GM12865 (cell line): ENCODE data around the gene ABCB9.
"Not testable (repeated sequence)": the region's sequence is repeated elsewhere in the genome, so short reads cannot be mapped to it uniquely, and the experiment has no call there.

Experiments used
- DNase-seq: peaks from one replicate; pipeline ENCODE4 v3.0.0; 2010; ENCODE audit warnings: low read depth
- H3K4me3 ChIP-seq: 2 replicates; pipeline ENCODE4 v1.5.1; 2011; ENCODE audit warnings: mild to moderate bottlenecking, low read depth, low read length, control low read depth
- TF ChIP-seq, protein P1 (sequence below): IDR thresholded peaks from 2 replicates; pipeline ENCODE4 v1.5.1; 2011; ENCODE audit warnings: low read length, control low read depth, low read depth, inconsistent platforms; ENCODE audit not compliant: insufficient read depth; ENCODE audit errors: missing control alignments

The ABCB9 gene

DNA sequence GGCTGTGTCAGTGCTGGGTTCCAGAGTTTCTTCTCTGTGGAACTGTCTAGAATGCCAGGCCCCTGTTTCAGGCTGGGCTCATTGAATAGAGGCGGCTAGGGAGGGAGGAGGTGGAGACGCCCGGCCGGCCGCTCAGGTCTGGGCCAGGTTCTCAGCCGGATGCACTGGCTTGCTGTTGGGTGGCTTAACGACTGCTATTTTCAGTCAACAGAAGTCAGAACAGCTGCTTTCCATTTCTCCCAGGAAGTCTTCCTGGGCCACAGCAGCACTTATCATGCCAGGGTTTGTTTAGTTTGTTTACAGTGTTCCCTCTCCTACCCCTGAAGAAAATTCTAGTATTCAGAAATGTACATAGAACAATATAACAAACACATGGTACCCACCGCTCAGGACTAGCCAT is 44.3 kb downstream of the ABCB9 start:
- no peak for DNase-seq
- TF ChIP-seq, protein P1, sequence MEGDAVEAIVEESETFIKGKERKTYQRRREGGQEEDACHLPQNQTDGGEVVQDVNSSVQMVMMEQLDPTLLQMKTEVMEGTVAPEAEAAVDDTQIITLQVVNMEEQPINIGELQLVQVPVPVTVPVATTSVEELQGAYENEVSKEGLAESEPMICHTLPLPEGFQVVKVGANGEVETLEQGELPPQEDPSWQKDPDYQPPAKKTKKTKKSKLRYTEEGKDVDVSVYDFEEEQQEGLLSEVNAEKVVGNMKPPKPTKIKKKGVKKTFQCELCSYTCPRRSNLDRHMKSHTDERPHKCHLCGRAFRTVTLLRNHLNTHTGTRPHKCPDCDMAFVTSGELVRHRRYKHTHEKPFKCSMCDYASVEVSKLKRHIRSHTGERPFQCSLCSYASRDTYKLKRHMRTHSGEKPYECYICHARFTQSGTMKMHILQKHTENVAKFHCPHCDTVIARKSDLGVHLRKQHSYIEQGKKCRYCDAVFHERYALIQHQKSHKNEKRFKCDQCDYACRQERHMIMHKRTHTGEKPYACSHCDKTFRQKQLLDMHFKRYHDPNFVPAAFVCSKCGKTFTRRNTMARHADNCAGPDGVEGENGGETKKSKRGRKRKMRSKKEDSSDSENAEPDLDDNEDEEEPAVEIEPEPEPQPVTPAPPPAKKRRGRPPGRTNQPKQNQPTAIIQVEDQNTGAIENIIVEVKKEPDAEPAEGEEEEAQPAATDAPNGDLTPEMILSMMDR: no peak
- no peak overlapping the region for H3K4me3 ChIP-seq

DNA sequence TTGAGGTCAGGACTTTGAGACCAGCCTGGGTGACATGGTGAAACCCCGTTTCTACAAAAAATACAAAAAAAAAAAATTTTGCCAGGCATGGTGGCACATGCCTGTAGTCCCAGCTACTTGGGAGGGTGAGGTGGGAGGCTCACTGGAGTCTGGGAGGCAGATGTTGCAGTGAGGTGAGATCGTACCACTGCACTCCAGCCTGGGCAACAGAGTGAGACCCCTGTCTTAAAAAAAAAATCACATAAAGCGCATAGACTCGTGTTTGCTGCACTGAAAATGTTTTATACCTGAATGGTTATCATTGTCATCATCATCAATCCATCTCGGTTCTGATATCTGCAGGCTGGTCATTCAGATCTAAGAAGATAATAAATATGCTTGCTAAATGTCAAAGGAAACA is 45.6 kb downstream of the ABCB9 start:
- DNase-seq: no peak
- TF ChIP-seq, protein P1: no peak

DNA sequence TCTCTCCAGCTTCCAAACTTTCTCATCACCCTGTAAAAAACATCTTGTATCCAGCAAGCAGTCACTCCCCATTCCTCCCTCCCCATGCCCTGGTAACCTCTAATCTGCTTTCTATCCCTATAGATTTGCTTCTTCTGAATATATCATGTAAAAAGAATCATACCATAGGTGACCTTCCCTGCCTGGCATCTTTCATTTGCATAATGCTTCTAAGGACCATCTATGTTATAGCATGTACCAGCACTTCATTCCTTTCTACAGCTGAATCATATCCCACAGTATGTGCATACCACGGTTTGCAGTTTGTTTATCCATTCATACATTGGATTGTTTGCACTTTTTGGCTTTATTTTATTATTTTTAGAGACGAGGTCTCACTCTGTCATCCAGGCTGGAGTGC is 47.4 kb downstream of the ABCB9 start:
- no peak overlapping the region for H3K4me3 ChIP-seq
- no peak for DNase-seq
- TF ChIP-seq, protein P1: no peak

More for the DNA sequence above, 45.6 kb downstream of the ABCB9 start:
- H3K4me3 ChIP-seq: no peak overlapping the region

DNA sequence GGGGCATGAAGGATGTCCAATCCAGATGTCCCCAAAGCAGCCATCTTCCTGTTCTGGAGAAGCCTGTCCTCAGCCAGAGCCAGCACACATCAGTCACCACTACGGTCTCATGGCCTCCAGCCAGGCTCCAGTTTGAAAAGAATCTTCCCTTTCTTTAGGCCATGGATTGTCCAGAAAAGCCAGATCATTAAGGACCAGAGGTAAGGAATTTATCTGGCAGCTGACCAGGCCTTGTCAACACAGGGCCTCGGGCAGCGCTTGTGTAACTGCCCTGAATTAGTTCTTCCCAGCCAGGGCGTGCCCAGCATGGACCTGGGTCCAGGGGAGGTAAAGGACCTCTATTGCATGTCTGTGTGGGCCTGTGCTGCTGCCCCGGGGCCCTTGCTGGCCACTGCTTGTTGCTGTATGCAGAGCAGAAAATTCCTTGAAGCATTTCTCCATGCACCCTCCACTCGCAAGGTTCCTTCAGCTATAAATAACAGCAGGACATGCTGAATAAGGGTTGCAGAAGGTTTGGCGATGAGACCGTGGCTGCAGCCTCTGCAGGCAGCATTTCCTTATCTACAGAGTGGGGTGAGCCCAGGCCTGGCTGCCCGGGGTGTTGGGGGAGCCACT is 48.6 kb downstream of the ABCB9 start:
- DNase-seq: no peak
- no peak overlapping the region for H3K4me3 ChIP-seq
- TF ChIP-seq, protein P1: no peak

DNA sequence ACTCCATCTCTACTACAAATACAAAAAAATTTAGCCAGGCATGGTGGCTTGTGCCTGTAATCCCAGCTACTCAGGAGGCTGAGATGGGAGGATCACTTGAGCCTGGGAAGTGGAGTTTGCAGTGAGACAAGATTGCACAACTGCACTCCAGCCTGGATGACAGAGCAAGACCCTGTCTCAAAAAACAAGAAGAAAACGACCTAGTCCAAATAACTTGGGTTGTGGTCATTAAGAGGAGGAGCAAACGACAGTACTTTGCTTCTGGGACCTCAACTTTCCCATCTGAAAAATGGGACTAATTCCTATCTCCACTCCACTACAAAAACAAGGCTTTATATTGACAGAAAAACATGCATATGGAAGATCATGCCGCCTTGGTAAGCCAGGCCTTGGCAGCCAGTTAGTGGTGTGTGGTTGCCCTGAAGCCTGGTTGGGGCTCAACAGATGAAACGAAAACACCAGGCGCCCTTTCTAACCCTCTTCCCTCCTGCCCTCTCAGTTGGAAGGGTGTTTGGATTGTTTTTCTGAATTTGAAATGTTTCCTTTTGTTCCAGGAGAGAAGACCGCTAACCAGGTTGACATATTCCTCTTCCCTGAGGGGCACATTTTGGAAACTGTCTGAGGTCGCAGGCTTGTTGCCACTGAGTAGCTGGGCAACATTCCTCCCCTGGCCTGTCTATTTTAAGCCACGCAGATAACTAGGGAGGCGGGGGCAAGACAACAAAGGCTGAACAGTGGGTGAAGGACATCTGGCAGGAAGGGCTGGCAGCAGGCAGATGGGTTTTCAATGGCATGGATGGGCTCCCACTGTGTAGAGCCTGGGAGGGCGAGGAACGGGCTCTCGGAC is 56.6 kb downstream of the ABCB9 start:
- no peak for DNase-seq
- H3K4me3 ChIP-seq: no peak overlapping the region
- TF ChIP-seq, protein P1: no peak

DNA sequence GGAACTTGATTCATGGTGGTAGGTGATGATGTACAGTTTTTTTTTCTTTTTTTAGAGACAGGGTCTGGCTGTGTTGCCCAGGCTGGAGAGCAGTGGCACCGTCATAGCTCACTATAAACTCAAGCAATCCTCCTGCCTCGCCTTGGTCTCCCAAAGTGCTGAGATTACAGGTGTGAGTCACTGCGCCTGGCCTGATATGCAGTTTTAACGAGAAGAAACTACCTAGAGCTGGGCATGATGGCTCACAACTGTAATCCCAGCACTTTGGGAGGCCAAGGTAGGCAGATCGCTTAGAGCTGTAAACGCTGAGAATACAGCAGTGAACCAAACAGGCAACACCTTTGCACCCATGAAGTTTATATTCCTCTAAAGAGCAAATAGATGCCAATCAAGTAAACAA is 57.3 kb downstream of the ABCB9 start:
- no peak for DNase-seq

DNA sequence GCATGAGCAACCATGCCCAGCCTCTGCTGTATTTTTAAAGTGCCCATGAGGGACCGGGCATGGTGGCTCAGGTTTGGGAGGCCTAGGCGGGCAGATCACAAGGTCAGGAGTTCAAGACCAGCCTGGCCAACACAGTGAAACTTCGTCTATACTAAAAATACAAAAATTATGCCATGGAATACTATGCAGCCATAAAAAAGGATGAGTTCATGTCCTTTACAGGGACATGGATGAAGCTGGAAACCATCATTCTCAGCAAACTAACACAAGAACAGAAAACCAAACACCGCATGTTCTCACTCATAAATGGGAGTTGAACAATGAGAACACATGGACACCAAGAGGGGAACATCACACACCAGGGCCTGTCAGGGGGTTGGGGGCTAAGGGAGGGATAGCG is 61.0 kb downstream of the ABCB9 start:
- not testable (repeated sequence) for DNase-seq, H3K4me3 ChIP-seq

More for the DNA sequence above, 57.3 kb downstream of the ABCB9 start:
- no peak overlapping the region for H3K4me3 ChIP-seq
- TF ChIP-seq, protein P1: no peak
